Stimulated activated CD8-positive, alpha-beta memory T cell treated with anti-CD3 and anti-CD28 coated beads, Interleukin-7, amount 100 ng/mL, for 24 hours (primary cell): ENCODE results near the gene JADE1.

ENCODE experiments used
- DNase-seq: peaks from one replicate; pipeline ENCODE4 v3.0.0-alpha.2; 2020; ENCODE audit warnings: low read depth

The JADE1 gene

GRCh38 chr4:128879283-128879682 lies 69.8 kb downstream of the JADE1 start:
- DNase-seq: no peak

GRCh38 chr4:128879971-128880370 lies 70.5 kb downstream of the JADE1 start:
- DNase-seq: no peak

GRCh38 chr4:128880662-128881061 lies 71.2 kb downstream of the JADE1 start:
- no peak for DNase-seq

GRCh38 chr4:128904821-128905220 lies 95.3 kb downstream of the JADE1 start:
- DNase-seq: no peak

DNA sequence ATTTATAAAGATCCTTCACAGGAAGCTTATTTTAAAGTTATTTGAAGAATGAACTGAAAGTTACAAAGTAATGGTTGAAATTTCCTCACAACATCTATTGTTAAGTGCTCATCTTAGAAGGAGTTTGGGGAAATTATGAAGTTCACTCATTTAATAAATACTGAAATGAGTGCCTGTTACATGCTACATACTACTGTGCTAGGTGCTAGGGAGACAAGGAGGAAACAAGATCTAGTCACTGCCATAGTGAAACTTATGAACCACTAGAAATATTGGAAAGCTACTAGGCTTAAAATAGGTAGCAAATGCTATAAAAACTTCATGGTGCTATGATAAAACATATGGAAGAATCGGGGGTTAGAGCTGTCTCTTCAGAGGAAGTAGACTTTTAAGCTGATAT lies 97.1 kb downstream of the JADE1 start:
- DNase-seq: no peak

DNA sequence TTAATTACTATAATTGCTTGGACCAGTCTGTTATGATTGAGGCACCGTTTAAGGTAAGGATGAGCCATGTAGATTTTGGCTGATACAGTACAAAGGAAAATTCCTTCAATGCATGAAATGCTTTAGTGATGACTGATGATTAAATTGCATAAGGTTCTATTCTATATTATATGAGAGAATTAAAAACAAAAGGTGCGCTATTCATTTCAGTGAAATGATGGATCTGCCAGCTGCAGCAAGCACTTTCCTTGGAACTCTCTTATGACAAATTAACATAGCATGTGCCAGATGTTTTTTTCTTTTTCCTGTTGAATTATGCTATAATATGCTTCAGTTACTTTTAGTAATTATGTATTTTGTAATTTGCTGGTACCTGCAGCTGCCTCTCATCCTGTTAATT lies 98.5 kb downstream of the JADE1 start:
- no peak for DNase-seq

- DNase-seq: no peak
Observed at GRCh38 chr4:128908735-128909134, 99.2 kb downstream of the JADE1 start.

- no peak for DNase-seq
Observed at GRCh38 chr4:128913228-128913627, 103.7 kb downstream of the JADE1 start.

DNA sequence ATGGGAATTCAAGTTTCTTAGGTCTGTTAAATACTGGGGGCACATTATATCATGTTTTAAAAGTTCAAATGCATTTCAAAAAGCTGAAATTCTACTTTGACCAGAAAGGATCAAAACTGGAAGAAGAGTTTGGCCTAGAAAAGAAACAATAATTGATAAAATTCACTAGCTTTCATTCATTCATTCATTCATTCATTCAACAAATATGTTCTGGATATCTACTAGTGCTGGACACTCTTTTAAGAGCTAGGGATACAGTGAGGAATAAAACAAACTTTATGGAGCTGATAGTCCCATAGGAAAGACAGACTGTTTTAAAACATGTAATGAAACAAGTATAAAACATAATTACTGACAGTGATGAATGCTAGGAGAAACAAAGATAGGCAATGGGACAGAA lies 106.0 kb downstream of the JADE1 start:
- no peak for DNase-seq

DNA sequence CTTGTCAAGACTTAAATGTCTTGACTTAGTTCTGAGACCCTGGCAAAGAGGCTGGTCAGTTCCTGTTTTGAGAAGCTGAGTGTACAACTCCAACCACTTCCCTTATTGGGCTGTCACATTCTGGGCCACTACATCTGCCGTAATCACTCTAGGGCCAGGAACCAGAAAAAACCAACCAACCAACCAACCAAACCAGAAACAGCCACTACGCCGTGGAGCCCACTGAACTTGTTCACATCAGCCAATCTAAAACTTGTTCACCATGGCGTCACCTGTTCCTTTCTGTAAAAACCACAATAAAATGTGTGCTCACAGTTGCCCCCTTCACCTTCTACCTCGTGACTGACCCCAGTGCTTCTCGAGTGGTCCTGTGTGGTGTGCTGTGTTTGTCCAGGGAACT lies 107.3 kb downstream of the JADE1 start:
- DNase-seq: no peak

DNA sequence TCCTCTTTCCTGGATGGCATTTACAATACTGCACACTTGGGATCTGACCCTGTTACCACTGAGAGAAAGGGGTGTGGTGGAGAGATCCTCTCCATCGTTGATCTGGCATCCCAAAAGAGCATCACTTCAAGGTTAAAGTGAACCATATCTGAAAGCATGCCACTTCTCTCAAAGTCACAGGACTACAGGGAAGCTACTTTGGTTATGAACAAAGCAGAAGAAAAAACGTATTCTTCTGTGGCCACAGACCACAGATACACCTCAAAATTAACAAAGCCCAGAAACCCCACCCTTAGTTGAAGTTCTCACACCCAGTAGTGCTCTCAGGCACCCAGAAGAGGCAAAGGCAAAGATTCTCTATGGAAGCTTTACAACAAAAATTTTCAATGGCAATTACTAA lies 108.3 kb downstream of the JADE1 start:
- no peak for DNase-seq

DNA sequence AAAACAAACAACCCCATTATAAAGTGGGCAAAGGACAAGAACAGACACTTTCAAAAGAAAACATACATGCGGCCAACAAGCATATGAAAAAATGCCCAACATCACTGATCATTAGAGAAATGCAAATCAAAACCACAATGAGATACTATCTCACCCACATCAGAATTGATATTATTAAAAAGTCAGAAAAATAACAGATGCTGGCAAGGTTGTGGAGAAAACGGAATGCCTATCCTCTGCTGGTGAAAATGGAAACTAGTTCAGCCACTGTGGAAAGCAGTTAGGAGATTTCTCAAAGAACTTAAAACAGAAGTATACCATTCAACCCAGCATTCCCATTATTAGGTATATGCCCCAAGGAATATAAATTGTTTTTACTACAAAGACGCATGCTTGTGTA lies 112.5 kb downstream of the JADE1 start:
- no peak for DNase-seq
